Fibroblast of lung (primary cell): ENCODE measurements around the gene ASB15. TPM values are rescaled to one million over a fixed set of nuclear protein-coding genes. Genes with fewer than 3 reads are reported as not detected.

Experiments
- DNase-seq, 2 donors: peaks; one replicate each; pipeline versions ENCODE4 v3.0.0 to v3.0.0-alpha.2; 2010; ENCODE audit warnings: low read depth in 2 of 2
- H2AFZ ChIP-seq: 2 replicates; pipeline ENCODE4 v1.5.1; 2012; ENCODE audit warnings: low read length, control low read depth, inconsistent platforms
- H3K27ac ChIP-seq: 2 replicates; pipeline ENCODE4 v1.5.1; 2011; ENCODE audit warnings: low read length, control low read depth; ENCODE audit not compliant: insufficient read depth
- H3K27me3 ChIP-seq: 2 replicates; pipeline ENCODE4 v1.5.1; 2011; ENCODE audit warnings: mild to moderate bottlenecking, low read length; ENCODE audit not compliant: control insufficient read depth, insufficient read depth
- H3K36me3 ChIP-seq: 2 replicates; pipeline ENCODE4 v1.5.1; 2011; ENCODE audit warnings: low read length; ENCODE audit not compliant: control insufficient read depth, insufficient read depth
- H3K4me1 ChIP-seq: 2 replicates; pipeline ENCODE4 v1.5.1; 2011; ENCODE audit warnings: low read length; ENCODE audit not compliant: control insufficient read depth, insufficient read depth; ENCODE audit errors: extremely low read depth
- H3K4me2 ChIP-seq: 2 replicates; pipeline ENCODE4 v1.5.1; 2011; ENCODE audit warnings: low read length, control low read depth; ENCODE audit not compliant: insufficient read depth; ENCODE audit errors: extremely low read depth
- H3K4me3 ChIP-seq, 4 experiments: fragments of 200-600 bp in 1 of 4; sonication (generic) in 1 of 4; replicated peaks in 1 of 4; 2 replicates each; pipeline ENCODE4 v1.5.1; 2011 to 2016; ENCODE audit warnings: low read length in 4 of 4, low read depth in 3 of 4, mild to moderate bottlenecking in 3 of 4, control low read depth in 2 of 4, inconsistent platforms in 1 of 4, mixed read lengths in 1 of 4; ENCODE audit not compliant: insufficient read depth in 1 of 4; ENCODE audit errors: control extremely low read depth in 1 of 4
- H3K79me2 ChIP-seq: 2 replicates; pipeline ENCODE4 v1.5.1; 2012; ENCODE audit warnings: mild to moderate bottlenecking, low read length, inconsistent platforms; ENCODE audit not compliant: control insufficient read depth, insufficient read depth
- H3K9ac ChIP-seq: 2 replicates; pipeline ENCODE4 v1.5.1; 2011; ENCODE audit warnings: mild to moderate bottlenecking, low read length, control low read depth; ENCODE audit not compliant: insufficient read depth
- H3K9me3 ChIP-seq: 2 replicates; pipeline ENCODE4 v1.5.1; 2012; ENCODE audit warnings: low read depth, low read length; ENCODE audit not compliant: control insufficient read depth, insufficient read depth
- H4K20me1 ChIP-seq: 2 replicates; pipeline ENCODE4 v1.5.1; 2011; ENCODE audit warnings: low read length; ENCODE audit not compliant: control insufficient read depth, insufficient read depth; ENCODE audit errors: extremely low read depth
- CTCF ChIP-seq, 2 donors: IDR thresholded peaks in 1 of 2; conservative IDR thresholded peaks in 1 of 2; 1 replicate in 1 of 2; 2 replicates in 1 of 2; pipeline ENCODE4 v1.5.1; 2011 to 2012; ENCODE audit warnings: low read length in 2 of 2, control low read depth in 1 of 2, inconsistent platforms in 1 of 2, low read depth in 1 of 2, mild to moderate bottlenecking in 1 of 2
- EZH2 ChIP-seq: IDR thresholded peaks from 2 replicates; pipeline ENCODE4 v1.5.1; 2012; ENCODE audit warnings: low read length, control low read depth, mild to moderate bottlenecking; ENCODE audit errors: missing control alignments
- polyA plus RNA-seq, 2 donors: library from polyadenylated mRNA; depleted of rRNA in 1 of 2; stranded (reverse) in 1 of 2; unstranded in 1 of 2; fragments of >200 nt; gene quantifications; 2 replicates each; pipeline ENCODE4 v1.2.1, GENCODE V29; 2011 to 2012; ENCODE audit warnings: missing spikeins in 1 of 2
- total RNA-seq: library from RNA; depleted of rRNA; stranded (reverse); fragments of >200 nt; gene quantifications from 2 replicates; pipeline ENCODE4 v1.2.1, GENCODE V29; 2014

ASB15 gene
- total and polyA plus RNA-seq, 2 donors (not counting 1 experiment from before 2014, with no cell fraction given), result not detected

GRCh38 chr7:123615344-123615743, 13.7 kb downstream of the ASB15 start:
- Histone ChIP-seq H2AFZ (no peak overlapping the region), H3K4me3 (no peak overlapping the region), H3K4me2 (no peak overlapping the region), H3K27ac (no peak overlapping the region), H3K9ac (no peak overlapping the region), H3K79me2 (no peaks in the 10 kb centered on the region), H3K9me3 (no peaks in the 10 kb centered on the region), H3K4me1 (no peaks in the 10 kb centered on the region), H3K36me3 (no peaks in the 10 kb centered on the region), H3K27me3 (no peaks in the 10 kb centered on the region), H4K20me1 (no peaks in the 10 kb centered on the region)
- DNase-seq, result peak; percentile 54 to 75
- TF ChIP-seq CTCF (conservative IDR thresholded peaks at IDR 0.05 in 1 of 2, IDR thresholded peaks at IDR 0.05 in 1 of 2; ENCODE audit: low read depth in 1 of 2, low read length in 2 of 2) (no peak), EZH2 (no peak)

GRCh38 chr7:123616223-123616622, 14.6 kb downstream of the ASB15 start:
- no peaks in the 10 kb centered on the region for H3K79me2 ChIP-seq
- H2AFZ ChIP-seq, result no peak overlapping the region
- no peak overlapping the region for H3K4me2 ChIP-seq
- H3K9ac ChIP-seq, result no peak overlapping the region
- H3K27ac ChIP-seq, result no peak overlapping the region
- H4K20me1 ChIP-seq, result no peaks in the 10 kb centered on the region
- H3K36me3 ChIP-seq, result no peaks in the 10 kb centered on the region
- no peaks in the 10 kb centered on the region for H3K4me1 ChIP-seq
- no peak overlapping the region for H3K4me3 ChIP-seq
- H3K9me3 ChIP-seq, result no peaks in the 10 kb centered on the region
- H3K27me3 ChIP-seq, result no peaks in the 10 kb centered on the region
- DNase-seq, result peak in 1 of 2 donors; percentile 18
- TF ChIP-seq EZH2 (no peak), CTCF (conservative IDR thresholded peaks at IDR 0.05 in 1 of 2, IDR thresholded peaks at IDR 0.05 in 1 of 2; ENCODE audit: low read depth in 1 of 2, low read length in 2 of 2) (no peak)

- Histone ChIP-seq H4K20me1 (no peaks in the 10 kb centered on the region), H2AFZ (no peak overlapping the region), H3K27ac (no peak overlapping the region), H3K27me3 (no peaks in the 10 kb centered on the region), H3K4me2 (no peak overlapping the region), H3K4me3 (no peak overlapping the region), H3K9me3 (no peaks in the 10 kb centered on the region), H3K9ac (no peak overlapping the region), H3K4me1 (no peaks in the 10 kb centered on the region), H3K36me3 (no peaks in the 10 kb centered on the region), H3K79me2 (no peaks in the 10 kb centered on the region)
- TF ChIP-seq EZH2, result no peak
- TF ChIP-seq CTCF (conservative IDR thresholded peaks at IDR 0.05 in 1 of 2, IDR thresholded peaks at IDR 0.05 in 1 of 2; ENCODE audit: low read depth in 1 of 2, low read length in 2 of 2), result no peak
- DNase-seq, result no peak
These were observed 20.1 kb downstream of the ASB15 start for GRCh38 chr7:123621707-123622106.
